ENCODE measurements around the gene EMD.

Gene EMD

GRCh38 chrX:154349979-154350378 is 29.1 kb upstream of the EMD start:
- H4K20me1 ChIP-seq (ENCODE audit: insufficient read depth, low read length): no peaks in the 10 kb centered on the region
- TF ChIP-seq CTCF (IDR thresholded peaks at IDR 0.05; ENCODE audit: low read length) (no peak), EZH2 (optimal IDR thresholded peaks at IDR 0.05; ENCODE audit: low read depth, low read length) (no peak), EZH2phosphoT487 (IDR thresholded peaks at IDR 0.05; ENCODE audit: low read length) (no peak)

GRCh38 chrX:154350429-154351182 is 28.5 kb upstream of the EMD start:
- no peak overlapping the region for H2AFZ ChIP-seq (ENCODE audit: low read length)
- TF ChIP-seq CTCF (IDR thresholded peaks at IDR 0.05; ENCODE audit: low read length) (no peak), EZH2phosphoT487 (IDR thresholded peaks at IDR 0.05; ENCODE audit: low read length) (no peak), EZH2 (optimal IDR thresholded peaks at IDR 0.05; ENCODE audit: low read depth, low read length) (no peak)
- no peaks in the 10 kb centered on the region for H3K27me3 ChIP-seq (replicated peaks; ENCODE audit: insufficient read depth, low read length)
- H3K4me2 ChIP-seq (ENCODE audit: low read depth, low read length): no peak overlapping the region
- H3K9ac ChIP-seq (ENCODE audit: low read length): no peak overlapping the region
- H3F3A ChIP-seq (ENCODE audit: insufficient read depth, low read length): no peaks in the 10 kb centered on the region
- H3K9me2 ChIP-seq (replicated peaks; ENCODE audit: insufficient read depth, low read length): no peaks in the 10 kb centered on the region
- H3K36me3 ChIP-seq (replicated peaks; ENCODE audit: insufficient read depth, low read length): no peaks in the 10 kb centered on the region
- H3K79me2 ChIP-seq (ENCODE audit: low read length): no peaks in the 10 kb centered on the region
- no peaks in the 10 kb centered on the region for H3K9me3 ChIP-seq (replicated peaks; ENCODE audit: insufficient read depth, low read length)
- no peak overlapping the region for H3K27ac ChIP-seq (ENCODE audit: low read length)
- no peaks in the 10 kb centered on the region for H4K20me1 ChIP-seq (ENCODE audit: insufficient read depth, low read length)
- H3K4me1 ChIP-seq (ENCODE audit: low read length): no peaks in the 10 kb centered on the region
- no peak overlapping the region for H3K4me3 ChIP-seq (ENCODE audit: low read length)
- no peak for DNase-seq

More at GRCh38 chrX:154349979-154350378, 29.1 kb upstream of the EMD start:
- Histone ChIP-seq H3F3A (ENCODE audit: insufficient read depth, low read length) (no peaks in the 10 kb centered on the region), H3K9me3 (replicated peaks; ENCODE audit: insufficient read depth, low read length) (no peaks in the 10 kb centered on the region), H3K4me2 (ENCODE audit: low read depth, low read length) (no peak overlapping the region), H3K36me3 (replicated peaks; ENCODE audit: insufficient read depth, low read length) (no peaks in the 10 kb centered on the region), H3K27me3 (replicated peaks; ENCODE audit: insufficient read depth, low read length) (no peaks in the 10 kb centered on the region), H3K79me2 (ENCODE audit: low read length) (no peaks in the 10 kb centered on the region), H3K9me2 (replicated peaks; ENCODE audit: insufficient read depth, low read length) (no peaks in the 10 kb centered on the region), H3K4me1 (ENCODE audit: low read length) (no peaks in the 10 kb centered on the region), H3K4me3 (ENCODE audit: low read length) (no peak overlapping the region), H3K9ac (ENCODE audit: low read length) (no peak overlapping the region), H2AFZ (ENCODE audit: low read length) (no peak overlapping the region), H3K27ac (ENCODE audit: low read length) (no peak overlapping the region)
- no peak for DNase-seq

- H3K9me3 ChIP-seq (replicated peaks; ENCODE audit: insufficient read depth, low read length): no peaks in the 10 kb centered on the region
- no peak for TF ChIP-seq CTCF (IDR thresholded peaks at IDR 0.05; ENCODE audit: low read length)
- TF ChIP-seq EZH2phosphoT487 (IDR thresholded peaks at IDR 0.05; ENCODE audit: low read length): no peak
- TF ChIP-seq EZH2 (optimal IDR thresholded peaks at IDR 0.05; ENCODE audit: low read depth, low read length): no peak
- no peaks in the 10 kb centered on the region for H3K4me1 ChIP-seq (ENCODE audit: low read length)
- no peak overlapping the region for H3K27ac ChIP-seq (ENCODE audit: low read length)
- no peak overlapping the region for H3K4me3 ChIP-seq (ENCODE audit: low read length)
- DNase-seq: no peak
- H3K9me2 ChIP-seq (replicated peaks; ENCODE audit: insufficient read depth, low read length): no peaks in the 10 kb centered on the region
- H3F3A ChIP-seq (ENCODE audit: insufficient read depth, low read length): no peaks in the 10 kb centered on the region
- no peaks in the 10 kb centered on the region for H3K79me2 ChIP-seq (ENCODE audit: low read length)
- H4K20me1 ChIP-seq (ENCODE audit: insufficient read depth, low read length): no peaks in the 10 kb centered on the region
- no peak overlapping the region for H3K4me2 ChIP-seq (ENCODE audit: low read depth, low read length)
- no peak overlapping the region for H2AFZ ChIP-seq (ENCODE audit: low read length)
- H3K9ac ChIP-seq (ENCODE audit: low read length): no peak overlapping the region
- H3K36me3 ChIP-seq (replicated peaks; ENCODE audit: insufficient read depth, low read length): no peaks in the 10 kb centered on the region
- no peaks in the 10 kb centered on the region for H3K27me3 ChIP-seq (replicated peaks; ENCODE audit: insufficient read depth, low read length)
Measured at GRCh38 chrX:154351183-154352011, 27.7 kb upstream of the EMD start.

Data from MM.1S (cell line).